ENCODE results near the gene SDCBP2. TPM values are rescaled to one million over a fixed set of nuclear protein-coding genes. Genes with fewer than 3 reads are reported as not detected.

SDCBP2 gene
- total RNA-seq, 1 donor from 2014 or later = 4.6 TPM

DNA sequence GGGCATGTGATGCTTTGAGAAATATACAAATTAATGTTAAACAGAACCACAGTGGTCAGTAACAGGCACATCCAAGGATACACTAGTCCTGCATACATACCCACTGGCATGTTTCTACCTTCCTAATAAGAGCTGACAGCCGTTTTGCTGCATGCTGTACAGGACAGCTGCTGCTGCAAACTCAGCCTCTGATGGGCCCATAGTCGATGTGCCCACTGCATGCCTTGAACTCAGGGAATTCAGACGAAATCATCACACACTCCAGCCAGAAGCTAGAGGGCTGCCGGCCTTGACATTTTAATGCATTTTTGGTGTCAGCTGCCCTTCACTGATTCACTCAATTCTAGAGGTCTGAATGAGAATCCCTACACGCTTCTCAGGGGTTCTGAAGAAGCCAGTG lies 34.6 kb upstream of the SDCBP2 start:
- Histone ChIP-seq H3K27me3 (ENCODE audit: insufficient read depth, low read length) (no peaks in the 10 kb centered on the region), H3K9ac (ENCODE audit: low read length) (no peak overlapping the region), H3K36me3 (ENCODE audit: insufficient read depth, low read length) (peaks cover 14% of the 10 kb centered on the region), H2AFZ (ENCODE audit: low read depth, low read length) (no peak overlapping the region), H4K20me1 (ENCODE audit: insufficient read depth, low read length) (peaks cover 48% of the 10 kb centered on the region), H3K9me3 (ENCODE audit: insufficient read depth, low read depth, low read length) (no peaks in the 10 kb centered on the region), H3K4me3 (ENCODE audit: insufficient read depth, low read depth, low read length) (no peak overlapping the region), H3K4me2 (ENCODE audit: low read length) (no peak overlapping the region), H3K79me2 (ENCODE audit: insufficient read depth, low read length) (peaks cover 9% of the 10 kb centered on the region), H3K27ac (ENCODE audit: low read depth, low read length) (no peak overlapping the region), H3K4me1 (ENCODE audit: insufficient read depth, low read length) (peaks cover 6% of the 10 kb centered on the region)
- Mint-ChIP-seq H3K4me3 (ENCODE audit: unreplicated experiment) (no peak overlapping the region), H3K36me3 (ENCODE audit: low read depth, unreplicated experiment) (peaks cover 30% of the 10 kb centered on the region), H3K4me1 (ENCODE audit: low read depth, unreplicated experiment) (peaks cover 15% of the 10 kb centered on the region), H3K27me3 (ENCODE audit: low read depth, unreplicated experiment) (no peaks in the 10 kb centered on the region), H3K9me3 (ENCODE audit: unreplicated experiment) (no peaks in the 10 kb centered on the region), H3K27ac (ENCODE audit: unreplicated experiment) (no peak overlapping the region)
- TF ChIP-seq CTCF (IDR thresholded peaks at IDR 0.05; ENCODE audit: insufficient read depth, low read depth, low read length) (no peak), EZH2 (IDR thresholded peaks at IDR 0.05; ENCODE audit: insufficient read depth, low read length) (no peak)
- DNase-seq (ENCODE audit: low read depth) (no peak), FAIRE-seq (no peak)

GRCh38 chr20:1362484-1362883 lies 33.5 kb upstream of the SDCBP2 start:
- FAIRE-seq = no peak

More at GRCh38 chr20:1362484-1362883, 33.5 kb upstream of the SDCBP2 start:
- TF ChIP-seq CTCF (IDR thresholded peaks at IDR 0.05; ENCODE audit: insufficient read depth, low read depth, low read length) (no peak), EZH2 (IDR thresholded peaks at IDR 0.05; ENCODE audit: insufficient read depth, low read length) (no peak)
- Histone ChIP-seq H4K20me1 (ENCODE audit: insufficient read depth, low read length) (peaks cover 47% of the 10 kb centered on the region), H2AFZ (ENCODE audit: low read depth, low read length) (no peak overlapping the region), H3K4me3 (ENCODE audit: insufficient read depth, low read depth, low read length) (no peak overlapping the region), H3K4me1 (ENCODE audit: insufficient read depth, low read length) (peaks cover 8% of the 10 kb centered on the region), H3K27ac (ENCODE audit: low read depth, low read length) (no peak overlapping the region), H3K27me3 (ENCODE audit: insufficient read depth, low read length) (no peaks in the 10 kb centered on the region), H3K9ac (ENCODE audit: low read length) (no peak overlapping the region), H3K9me3 (ENCODE audit: insufficient read depth, low read depth, low read length) (no peaks in the 10 kb centered on the region), H3K36me3 (ENCODE audit: insufficient read depth, low read length) (peaks cover 14% of the 10 kb centered on the region), H3K79me2 (ENCODE audit: insufficient read depth, low read length) (peaks cover 2% of the 10 kb centered on the region), H3K4me2 (ENCODE audit: low read length) (no peak overlapping the region)
- no peak for DNase-seq (ENCODE audit: low read depth)
- no peaks in the 10 kb centered on the region for H3K9me3 Mint-ChIP-seq (ENCODE audit: unreplicated experiment)
- H3K27ac Mint-ChIP-seq (ENCODE audit: unreplicated experiment) = no peak overlapping the region
- H3K4me3 Mint-ChIP-seq (ENCODE audit: unreplicated experiment) = no peak overlapping the region
- peaks cover 12% of the 10 kb centered on the region for H3K4me1 Mint-ChIP-seq (ENCODE audit: low read depth, unreplicated experiment)
- H3K36me3 Mint-ChIP-seq (ENCODE audit: low read depth, unreplicated experiment) = peaks cover 22% of the 10 kb centered on the region
- H3K27me3 Mint-ChIP-seq (ENCODE audit: low read depth, unreplicated experiment) = no peaks in the 10 kb centered on the region

Data from astrocyte (in vitro differentiated cells and primary cell).